ENCODE results near the gene IL12RB2.
A peak's percentile ranks its signal among the peaks of the same experiment; 100 is the strongest.
"Not testable (repeated sequence)": the region's sequence is repeated elsewhere in the genome, so short reads cannot be mapped to it uniquely, and the experiment has no call there.

The IL12RB2 gene

DNA sequence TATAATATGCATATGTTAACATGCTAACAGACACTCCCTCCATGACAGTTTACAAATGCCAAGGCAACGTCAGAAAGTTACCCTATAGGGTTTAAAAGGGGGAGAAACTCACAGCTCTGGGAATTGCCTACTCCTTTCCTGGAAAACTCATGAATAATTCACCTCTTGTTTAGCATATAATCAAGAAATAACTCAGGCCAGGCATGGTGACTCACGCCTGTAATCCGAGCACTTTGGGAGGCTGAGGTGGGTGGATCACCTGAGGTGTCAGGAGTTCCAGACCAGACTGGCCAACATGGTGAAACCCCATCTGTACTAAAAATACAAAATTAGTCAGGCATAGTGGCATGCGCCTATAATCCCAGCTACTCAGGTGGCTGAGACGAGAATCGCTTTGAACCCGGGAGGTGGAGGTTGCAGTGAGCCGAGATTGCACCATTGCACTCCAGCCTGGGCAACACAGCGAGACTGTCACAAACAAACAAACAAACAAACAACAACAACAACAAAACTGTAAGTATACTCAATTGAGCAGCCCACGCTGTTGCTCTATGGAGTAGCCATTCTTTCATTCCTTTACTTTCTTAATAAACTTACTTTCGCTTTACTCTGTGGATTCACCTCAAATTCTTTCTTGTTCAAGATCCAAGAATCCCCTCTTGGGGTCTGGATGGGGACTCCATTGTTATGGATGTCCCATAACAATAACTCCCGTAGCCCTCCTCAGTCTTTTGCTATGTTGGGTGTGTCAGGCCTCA, 92.5 kb downstream of the IL12RB2 start:
- peak; percentile 10 for DNase-seq

DNA sequence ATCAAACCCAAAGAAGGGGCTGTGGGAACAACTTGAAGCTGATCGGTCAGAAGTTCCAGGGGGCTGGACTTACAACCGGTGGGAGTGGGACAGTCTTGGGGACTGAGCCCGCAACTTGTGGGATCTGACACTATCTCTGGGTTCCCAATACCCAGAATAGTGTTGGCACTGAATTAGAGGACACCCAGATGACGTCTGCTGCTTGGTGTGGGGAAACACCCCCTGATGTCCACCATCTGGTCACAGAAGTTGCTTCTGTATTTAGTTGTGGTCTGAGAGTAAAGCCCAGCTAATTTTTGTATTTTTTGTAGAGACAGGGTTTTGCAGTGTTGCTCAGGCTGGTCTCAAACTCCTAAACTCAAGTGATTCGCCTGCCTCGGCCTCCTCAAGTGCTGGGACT, 93.8 kb downstream of the IL12RB2 start:
- no peak for DNase-seq

DNA sequence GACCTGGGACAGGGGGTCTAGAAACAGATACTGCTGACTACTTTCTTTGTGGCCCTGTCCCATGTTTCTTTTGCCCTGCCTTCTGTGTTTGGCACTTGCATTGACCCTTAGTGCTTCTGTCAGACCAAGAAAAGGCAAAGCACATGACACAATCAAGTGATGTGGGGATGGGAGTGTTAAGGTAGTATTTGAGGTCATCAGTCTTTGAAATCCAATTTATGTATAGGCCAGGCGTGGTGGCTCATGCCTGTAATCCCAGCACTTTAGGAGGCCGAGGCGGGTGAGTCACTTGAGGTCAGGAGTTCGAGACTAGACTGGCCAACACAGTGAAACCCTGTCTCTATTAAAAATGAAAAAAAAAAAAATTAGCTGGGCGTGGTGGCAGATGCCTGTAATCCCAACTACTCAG, 96.5 kb downstream of the IL12RB2 start:
- DNase-seq, result no peak

DNA sequence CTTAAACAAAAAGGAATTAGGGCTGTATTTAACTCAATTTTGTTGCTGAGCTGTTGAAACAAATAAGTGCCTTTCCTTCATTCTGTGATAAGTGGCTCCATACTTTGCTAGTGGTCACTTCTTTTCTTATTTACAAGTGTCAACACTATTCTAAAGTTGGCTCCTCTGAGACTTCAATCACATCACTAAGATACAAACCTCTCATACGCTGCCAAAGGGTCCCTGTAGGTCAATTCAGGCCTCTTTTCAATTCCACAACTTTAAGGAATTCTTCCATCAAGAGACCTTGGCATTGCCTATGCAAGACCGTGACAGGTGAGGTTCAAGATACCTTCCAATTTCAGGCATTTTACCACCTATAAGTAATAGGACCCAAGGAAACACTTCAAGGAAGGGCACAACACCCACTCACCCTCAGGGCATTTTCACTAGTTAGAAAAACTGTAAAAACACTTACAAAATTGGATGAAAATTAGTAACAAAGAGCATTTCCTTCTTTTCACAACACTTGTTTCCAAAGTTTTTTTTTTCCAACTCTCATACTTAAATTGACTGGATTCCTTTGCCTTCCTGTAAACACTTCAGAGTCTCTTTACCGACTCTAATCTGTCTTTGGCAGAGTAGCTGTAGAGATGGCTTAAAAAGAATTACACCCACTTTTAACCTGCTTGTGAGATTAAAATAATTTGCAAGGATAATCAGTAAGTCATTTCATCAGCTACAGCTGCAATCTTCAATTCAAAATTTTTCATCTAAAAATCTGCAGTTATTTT, 98.0 kb downstream of the IL12RB2 start:
- no peak for DNase-seq

GRCh38 chr1:67407498-67407897, 99.8 kb downstream of the IL12RB2 start:
- DNase-seq, result no peak

GRCh38 chr1:67408148-67408547, 100.5 kb downstream of the IL12RB2 start:
- DNase-seq, result no peak

GRCh38 chr1:67413101-67413500, 105.4 kb downstream of the IL12RB2 start:
- not testable (repeated sequence) for DNase-seq

GRCh38 chr1:67414574-67414973, 106.9 kb downstream of the IL12RB2 start:
- DNase-seq, result no peak

- DNase-seq, result no peak
Measured at GRCh38 chr1:67415041-67415440, 107.4 kb downstream of the IL12RB2 start.

DNA sequence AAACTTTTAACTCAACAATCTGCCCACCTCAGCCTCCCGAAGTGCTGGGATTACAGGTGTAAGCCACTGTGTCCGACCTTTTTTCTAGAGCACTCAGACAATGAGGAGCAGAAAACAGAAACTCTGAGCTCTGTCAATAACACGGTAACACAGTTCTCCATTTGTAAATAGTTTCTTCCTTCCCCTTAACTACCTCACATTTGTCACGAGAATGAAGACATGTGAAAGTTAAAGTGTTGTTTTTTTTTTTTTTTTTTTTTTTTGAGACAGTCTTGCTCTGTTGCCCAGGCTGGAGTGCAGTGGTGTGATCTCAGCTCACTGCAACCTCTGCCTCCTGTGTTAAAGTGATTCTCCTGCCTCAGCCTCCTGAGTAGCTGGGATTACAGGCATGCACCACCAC, 110.1 kb downstream of the IL12RB2 start:
- DNase-seq, result not testable (repeated sequence)

DNA sequence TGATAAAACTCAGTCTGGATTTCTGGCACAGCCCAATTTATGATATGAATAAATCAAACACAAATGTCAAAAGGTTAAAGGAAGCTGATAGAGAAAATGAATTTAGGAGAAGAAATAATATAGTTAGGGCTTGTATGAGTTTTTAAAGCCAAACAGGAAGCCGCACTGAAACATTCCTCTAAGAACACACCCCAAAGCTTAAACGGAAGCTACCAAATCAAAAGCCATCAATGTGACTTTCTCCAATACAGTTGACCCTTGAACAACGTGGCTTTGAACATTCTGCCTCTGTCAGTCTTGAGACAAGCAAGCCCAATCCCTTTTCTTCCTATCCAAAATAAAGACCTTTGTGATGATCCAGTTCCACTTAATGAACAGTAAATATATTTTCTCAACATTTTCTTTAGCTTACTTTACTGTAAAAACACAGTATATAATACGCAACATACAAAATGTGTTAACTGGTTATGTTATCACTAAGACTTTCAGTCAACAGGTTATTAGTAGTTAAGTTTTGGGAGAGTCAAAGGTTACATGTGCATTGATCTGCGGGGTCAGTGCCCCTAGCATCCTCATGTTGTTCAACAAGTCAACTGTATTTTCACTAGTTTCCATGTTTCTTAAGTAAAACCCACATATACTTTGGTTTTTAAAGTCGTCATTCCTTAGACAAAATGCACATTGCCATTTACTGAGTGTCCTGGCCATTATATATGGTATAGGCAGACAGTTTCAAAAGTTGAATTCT, 111.3 kb downstream of the IL12RB2 start:
- no peak for DNase-seq

GRCh38 chr1:67420835-67421492, 113.3 kb downstream of the IL12RB2 start:
- no peak for DNase-seq

DNA sequence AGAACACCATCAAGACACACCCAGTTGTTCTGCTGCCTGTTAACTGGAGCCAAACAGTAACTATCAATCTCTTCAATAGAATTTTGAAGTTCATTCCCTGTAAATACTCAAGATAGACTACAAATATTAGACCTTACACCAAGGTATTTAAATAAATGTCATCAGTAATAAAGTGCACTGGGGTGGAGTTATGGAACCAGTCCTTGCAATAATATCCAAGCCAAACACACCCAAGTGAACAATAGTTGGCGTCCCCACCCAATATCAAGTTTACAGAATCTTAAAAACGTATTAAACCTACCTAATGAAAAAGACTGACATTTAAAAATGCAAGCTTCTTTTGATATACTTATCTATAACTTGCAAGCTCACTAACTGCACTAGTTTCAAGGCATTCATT, 119.8 kb downstream of the IL12RB2 start:
- no peak for DNase-seq

DNA sequence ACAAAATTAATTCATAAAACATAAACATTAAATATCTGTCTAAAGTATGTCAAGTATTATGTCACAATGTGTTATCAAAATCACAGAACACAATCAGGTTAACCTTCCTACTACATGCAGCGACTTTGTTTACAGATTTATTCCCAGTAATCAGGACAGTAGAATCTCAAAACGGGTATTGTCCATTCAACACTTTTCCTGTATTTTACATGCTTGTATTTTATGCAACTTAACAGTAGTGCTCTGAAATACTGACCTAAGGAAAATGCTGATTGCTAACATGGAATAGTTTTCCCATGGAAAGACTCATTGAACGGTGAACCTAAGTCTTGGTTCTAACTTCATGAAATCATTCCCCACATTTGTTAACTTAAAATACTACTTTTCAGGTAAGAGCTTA, 120.3 kb downstream of the IL12RB2 start:
- no peak for DNase-seq

DNA sequence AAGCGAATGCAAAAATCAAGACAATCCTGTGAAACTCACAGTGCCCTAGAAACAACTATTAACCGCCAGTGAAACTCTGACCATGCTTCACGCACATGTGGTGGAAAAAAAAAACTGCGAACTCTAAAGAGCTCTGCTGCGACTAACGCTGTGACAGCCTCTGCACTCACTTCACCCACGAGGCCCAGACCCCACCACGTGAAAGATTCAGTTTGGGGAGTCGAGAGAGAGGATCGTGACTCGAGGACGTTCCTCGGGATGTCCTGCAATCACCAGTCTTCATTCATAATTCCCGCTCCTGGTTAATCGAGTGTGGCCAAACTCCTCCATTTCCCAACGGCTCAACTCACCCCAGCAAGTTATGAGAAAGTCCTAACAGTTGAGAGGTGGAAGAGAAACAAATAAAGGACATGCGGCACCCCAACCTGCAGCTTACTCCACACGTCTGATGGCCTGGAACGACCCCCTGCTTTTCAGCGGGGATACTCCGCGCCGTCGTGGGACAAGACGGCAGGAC, 121.4 kb downstream of the IL12RB2 start:
- DNase-seq, result peak; percentile 57

- peak; percentile 57 for DNase-seq
Measured at GRCh38 chr1:67429528-67430357, 122.1 kb downstream of the IL12RB2 start.

DNA sequence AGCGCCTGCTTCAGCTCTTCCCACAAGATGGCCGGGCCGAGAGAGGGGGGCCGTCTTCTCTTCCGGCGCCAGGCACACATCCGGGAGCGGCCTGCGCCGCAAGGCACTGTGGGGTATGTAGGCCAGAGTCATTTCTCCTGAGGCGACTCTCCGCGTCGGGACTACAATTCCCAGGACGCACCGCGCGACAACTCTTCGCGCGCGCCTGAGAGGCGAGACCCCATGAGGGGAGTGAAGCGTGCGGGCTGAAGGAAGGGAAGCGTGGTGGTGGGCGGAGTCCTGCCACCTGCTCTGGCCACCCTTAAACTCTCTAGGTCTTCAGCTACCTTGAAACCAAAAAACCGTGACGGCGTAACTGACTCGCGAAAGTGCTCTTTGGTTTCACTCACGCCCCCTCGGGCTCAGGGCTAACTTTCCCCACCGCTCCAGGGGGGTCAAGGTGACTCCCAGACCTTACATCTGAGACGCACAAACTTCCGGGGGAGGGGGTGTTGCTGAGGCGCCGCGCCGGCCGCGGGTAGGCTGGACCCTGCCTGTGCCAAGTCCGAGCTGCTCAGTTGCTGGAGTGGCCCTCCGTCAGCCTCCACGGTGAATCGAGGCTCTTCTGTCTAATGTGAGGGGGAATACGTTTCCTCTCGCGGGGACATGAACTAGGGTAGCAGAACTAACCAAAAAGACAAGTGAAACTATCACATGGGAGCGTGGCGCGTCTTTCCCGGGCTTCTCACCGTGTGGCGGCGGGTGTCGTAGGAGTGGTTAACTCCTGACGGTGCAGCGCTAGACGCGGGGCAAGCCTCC, 122.9 kb downstream of the IL12RB2 start, which contains the start of gene SERBP1:
Gene SERBP1, minus strand, starts transcription at position 45 of the 798 bp plus-strand sequence. CDS start 102 bp downstream, outside the sequence.
- DNase-seq, result peak; percentile 97

GRCh38 chr1:67431156-67431765, 123.6 kb downstream of the IL12RB2 start:
- DNase-seq, result no peak

DNA sequence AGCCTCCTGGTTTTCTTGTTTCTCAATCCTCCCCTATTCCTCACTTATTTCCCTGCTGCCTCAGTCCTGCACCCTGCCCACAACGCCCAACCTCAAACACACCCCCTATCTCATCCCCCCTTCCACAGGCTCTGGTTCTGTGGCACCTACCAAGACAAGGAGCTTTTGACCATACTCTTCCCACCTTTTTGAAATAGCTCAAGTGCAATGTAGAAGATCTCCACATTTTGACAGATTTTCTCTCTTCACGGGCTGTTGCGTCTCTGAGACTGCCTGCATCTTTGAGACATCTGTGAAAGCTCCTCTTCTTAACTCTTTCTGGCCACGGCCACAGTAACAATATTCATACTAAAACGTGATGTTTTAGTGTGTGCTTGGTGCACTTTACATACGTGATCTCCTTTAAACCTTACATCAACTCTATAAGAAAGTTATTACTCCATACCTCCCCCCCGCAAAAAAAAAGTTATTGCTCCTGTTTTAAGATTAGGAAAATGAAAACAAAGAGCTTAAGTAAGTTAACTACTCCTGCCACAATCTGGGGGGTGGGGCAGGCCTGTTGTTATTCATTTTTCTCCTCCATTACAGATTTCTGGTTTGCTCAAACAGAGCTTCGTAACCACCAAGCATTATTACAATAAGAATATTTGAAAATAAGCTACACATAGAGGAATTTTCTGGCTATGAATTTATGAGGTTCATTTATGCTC, 124.4 kb downstream of the IL12RB2 start:
- DNase-seq, result no peak

- DNase-seq, result no peak
Measured at GRCh38 chr1:67432745-67433144, 125.1 kb downstream of the IL12RB2 start.

Measured in NCI-H69 (cell line).